ENCODE measurements around the gene HSD17B2. TPM values are rescaled to one million over a fixed set of nuclear protein-coding genes. Genes with fewer than 3 reads are reported as not detected.

The HSD17B2 gene
- total and polyA plus RNA-seq, 8 donors: 8.0 to 66.9 (median 20.8) TPM

GRCh38 chr16:82070656-82071369, 35.8 kb downstream of the HSD17B2 start:
- TF ChIP-seq CTCF (IDR thresholded peaks at IDR 0.05): no peak
- 67 to 76% methylated on average over 4 of the region's 4 CpGs for WGBS, 2 donors
- H3K27ac ChIP-seq: no peak overlapping the region
- no peaks in the 10 kb centered on the region for H3K9me3 ChIP-seq
- DNase-seq (no peak), FAIRE-seq (no peak), ATAC-seq (peak in 1 of 4 donors; percentile 40)
- no peak overlapping the region for H3K4me3 ChIP-seq
- H3K4me1 ChIP-seq: peaks cover 0 to 9% (median 0%) of the 10 kb centered on the region in 3 donors
- no peaks in the 10 kb centered on the region for H3K27me3 ChIP-seq
- intact Hi-C loops (cut with DNase I): no loop called here
- H3K36me3 ChIP-seq: peaks cover 0 to 4% (median 2%) of the 10 kb centered on the region in 3 donors

- WGBS, 2 donors: 67 to 84% methylated on average over 4 of the region's 4 CpGs
- no peak for TF ChIP-seq CTCF (IDR thresholded peaks at IDR 0.05)
- ATAC-seq (no peak), DNase-seq (no peak), FAIRE-seq (no peak)
- no peaks in the 10 kb centered on the region for H3K9me3 ChIP-seq
- peaks cover 0 to 9% (median 0%) of the 10 kb centered on the region in 3 donors for H3K4me1 ChIP-seq
- H3K36me3 ChIP-seq: peaks cover 0 to 4% (median 2%) of the 10 kb centered on the region in 3 donors
- no peaks in the 10 kb centered on the region for H3K27me3 ChIP-seq
- intact Hi-C loops (cut with DNase I): no loop called here
- H3K27ac ChIP-seq: no peak overlapping the region
- no peak overlapping the region for H3K4me3 ChIP-seq
These were observed 36.4 kb downstream of the HSD17B2 start for GRCh38 chr16:82071421-82071820.

- no peaks in the 10 kb centered on the region for H3K27me3 ChIP-seq
- FAIRE-seq (no peak), DNase-seq (no peak), ATAC-seq (peak in 2 of 4 donors; percentile 50 to 76)
- no peak overlapping the region for H3K27ac ChIP-seq
- H3K36me3 ChIP-seq: peaks cover 0 to 4% (median 2%) of the 10 kb centered on the region in 3 donors
- H3K9me3 ChIP-seq: no peaks in the 10 kb centered on the region
- WGBS, 2 donors: 21 to 27% methylated on average over 1 of the region's 1 CpG
- H3K4me1 ChIP-seq: peaks cover 0 to 9% (median 0%) of the 10 kb centered on the region in 3 donors
- intact Hi-C loops (cut with DNase I): no loop called here
- no peak overlapping the region for H3K4me3 ChIP-seq
- no peak for TF ChIP-seq CTCF (IDR thresholded peaks at IDR 0.05)
These were observed 37.3 kb downstream of the HSD17B2 start for GRCh38 chr16:82072313-82072712.

GRCh38 chr16:82074019-82074558, 39.0 kb downstream of the HSD17B2 start:
- ATAC-seq (no peak), FAIRE-seq (no peak), DNase-seq (no peak)
- H3K27me3 ChIP-seq: no peaks in the 10 kb centered on the region
- H3K4me3 ChIP-seq: no peak overlapping the region
- intact Hi-C loops (cut with DNase I): no loop called here
- peaks cover 0 to 4% (median 2%) of the 10 kb centered on the region in 3 donors for H3K36me3 ChIP-seq
- no peak overlapping the region for H3K27ac ChIP-seq
- H3K9me3 ChIP-seq: no peaks in the 10 kb centered on the region
- WGBS, 2 donors: 77 to 94% methylated on average over 4 of the region's 4 CpGs
- no peak for TF ChIP-seq CTCF (IDR thresholded peaks at IDR 0.05)
- peaks cover 0 to 9% (median 0%) of the 10 kb centered on the region in 3 donors for H3K4me1 ChIP-seq

- Histone ChIP-seq H3K27ac (no peak overlapping the region), H3K9me3 (no peaks in the 10 kb centered on the region), H3K36me3 (peaks cover 0 to 4% (median 0%) of the 10 kb centered on the region in 3 donors), H3K27me3 (no peaks in the 10 kb centered on the region), H3K4me3 (no peak overlapping the region), H3K4me1 (no peaks in the 10 kb centered on the region)
- no peak for TF ChIP-seq CTCF (IDR thresholded peaks at IDR 0.05)
- ATAC-seq (no peak), FAIRE-seq (no peak), DNase-seq (no peak)
- intact Hi-C loops (cut with DNase I): no loop called here
- WGBS, 2 donors: 89 to 94% methylated on average over 1 of the region's 1 CpG
These were observed 43.1 kb downstream of the HSD17B2 start for GRCh38 chr16:82078125-82078524.
